Loucy (cell line): ENCODE results near the gene ANKRD33B.

ENCODE experiments used
- H2AFZ ChIP-seq: fragments of 200-600 bp; sonication (generic); 2 replicates; pipeline ENCODE4 v1.6.0; 2016; ENCODE audit warnings: antibody characterized with exemption, mild to moderate bottlenecking, low read length, moderate library complexity
- H3F3A ChIP-seq: fragments of 200-600 bp; 2 replicates; pipeline ENCODE4 v1.6.0; 2016; ENCODE audit warnings: antibody characterized with exemption, low read depth, mild to moderate bottlenecking
- H3K27me3 ChIP-seq: fragments of 200-600 bp; sonication (generic); 2 replicates; pipeline ENCODE4 v1.6.1; 2014; ENCODE audit warnings: low read length, mild to moderate bottlenecking; ENCODE audit not compliant: insufficient read depth, poor library complexity, severe bottlenecking
- H3K36me3 ChIP-seq: fragments of 200-600 bp; sonication (generic); 2 replicates; pipeline ENCODE4 v1.6.1; 2016; ENCODE audit warnings: low read length; ENCODE audit not compliant: insufficient read depth
- H3K4me1 ChIP-seq: fragments of 200-600 bp; sonication (generic); 2 replicates; pipeline ENCODE4 v1.5.1; 2014; ENCODE audit warnings: low read length, mild to moderate bottlenecking; ENCODE audit not compliant: insufficient read depth, poor library complexity, severe bottlenecking
- H3K4me2 ChIP-seq: fragments of 200-600 bp; sonication (generic); 2 replicates; pipeline ENCODE4 v1.6.0; 2014; ENCODE audit warnings: antibody characterized with exemption, low read length, low read depth, mild to moderate bottlenecking; ENCODE audit not compliant: poor library complexity, severe bottlenecking
- H3K4me3 ChIP-seq: fragments of 200-600 bp; sonication (generic); 2 replicates; pipeline ENCODE4 v1.5.1; 2014; ENCODE audit warnings: low read length, mild to moderate bottlenecking, mixed read lengths; ENCODE audit not compliant: poor library complexity, severe bottlenecking
- H3K79me2 ChIP-seq: fragments of 200-600 bp; sonication (generic); 2 replicates; pipeline ENCODE4 v1.6.1; 2014; ENCODE audit warnings: low read length; ENCODE audit not compliant: insufficient read depth
- H3K9ac ChIP-seq: fragments of 200-600 bp; sonication (generic); 2 replicates; pipeline ENCODE4 v1.6.0; 2014; ENCODE audit warnings: mild to moderate bottlenecking, low read depth, low read length, moderate library complexity; ENCODE audit not compliant: poor library complexity, severe bottlenecking
- H3K9me2 ChIP-seq: fragments of 200-600 bp; sonication (generic); replicated peaks from 2 replicates; pipeline ENCODE4 v1.6.1; 2016; ENCODE audit warnings: low read depth, low read length, mixed read lengths
- H3K9me3 ChIP-seq: fragments of 200-600 bp; sonication (generic); 2 replicates; pipeline ENCODE4 v1.6.1; 2014; ENCODE audit warnings: mild to moderate bottlenecking, antibody characterized with exemption, low read length, low read depth; ENCODE audit not compliant: insufficient read depth
- H4K20me1 ChIP-seq: fragments of 200-600 bp; sonication (generic); 2 replicates; pipeline ENCODE4 v1.6.0; 2014; ENCODE audit warnings: antibody characterized with exemption, low read length, mild to moderate bottlenecking; ENCODE audit not compliant: insufficient read depth, poor library complexity, severe bottlenecking
- EZH2phosphoT487 ChIP-seq: fragments of 200-600 bp; IDR thresholded peaks from 2 replicates; pipeline ENCODE4 v1.6.1; 2018; ENCODE audit warnings: antibody characterized with exemption, mild to moderate bottlenecking, moderate library complexity, borderline replicate concordance
- TF ChIP-seq, protein P1 (sequence below): fragments of 200-600 bp; sonication (generic); conservative IDR thresholded peaks from 2 replicates; pipeline ENCODE4 v1.5.1; 2014; ENCODE audit warnings: mild to moderate bottlenecking, antibody characterized with exemption, low read length

ANKRD33B gene

DNA sequence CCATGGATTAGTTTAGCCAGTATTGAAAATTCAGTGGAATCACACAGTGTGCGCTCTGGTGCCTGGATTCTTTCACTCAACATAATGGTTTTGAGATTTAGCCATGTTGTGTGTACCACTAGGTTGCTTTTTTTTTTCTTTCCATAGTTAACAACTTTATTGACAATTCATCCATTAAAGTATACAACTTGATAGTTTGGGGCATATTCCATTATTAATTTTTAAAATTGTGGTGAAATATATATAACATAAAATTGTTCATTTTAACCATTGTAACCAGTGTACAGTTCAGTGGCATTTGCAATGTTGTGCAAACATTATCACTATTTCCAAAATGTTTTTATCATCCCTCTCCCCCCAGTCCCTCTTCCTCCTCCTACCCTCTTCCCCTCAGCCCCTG lies 35.2 kb downstream of the ANKRD33B start:
- TF ChIP-seq, protein P1, sequence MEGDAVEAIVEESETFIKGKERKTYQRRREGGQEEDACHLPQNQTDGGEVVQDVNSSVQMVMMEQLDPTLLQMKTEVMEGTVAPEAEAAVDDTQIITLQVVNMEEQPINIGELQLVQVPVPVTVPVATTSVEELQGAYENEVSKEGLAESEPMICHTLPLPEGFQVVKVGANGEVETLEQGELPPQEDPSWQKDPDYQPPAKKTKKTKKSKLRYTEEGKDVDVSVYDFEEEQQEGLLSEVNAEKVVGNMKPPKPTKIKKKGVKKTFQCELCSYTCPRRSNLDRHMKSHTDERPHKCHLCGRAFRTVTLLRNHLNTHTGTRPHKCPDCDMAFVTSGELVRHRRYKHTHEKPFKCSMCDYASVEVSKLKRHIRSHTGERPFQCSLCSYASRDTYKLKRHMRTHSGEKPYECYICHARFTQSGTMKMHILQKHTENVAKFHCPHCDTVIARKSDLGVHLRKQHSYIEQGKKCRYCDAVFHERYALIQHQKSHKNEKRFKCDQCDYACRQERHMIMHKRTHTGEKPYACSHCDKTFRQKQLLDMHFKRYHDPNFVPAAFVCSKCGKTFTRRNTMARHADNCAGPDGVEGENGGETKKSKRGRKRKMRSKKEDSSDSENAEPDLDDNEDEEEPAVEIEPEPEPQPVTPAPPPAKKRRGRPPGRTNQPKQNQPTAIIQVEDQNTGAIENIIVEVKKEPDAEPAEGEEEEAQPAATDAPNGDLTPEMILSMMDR, result no peak
- no peak for TF ChIP-seq EZH2phosphoT487
- no peak overlapping the region for H2AFZ ChIP-seq
- no peaks in the 10 kb centered on the region for H3F3A ChIP-seq
- no peak overlapping the region for H3K4me3 ChIP-seq
- H3K27me3 ChIP-seq, result no peaks in the 10 kb centered on the region
- no peak overlapping the region for H3K4me2 ChIP-seq
- no peak overlapping the region for H3K9ac ChIP-seq
- no peaks in the 10 kb centered on the region for H3K36me3 ChIP-seq
- H3K9me3 ChIP-seq, result no peaks in the 10 kb centered on the region
- no peaks in the 10 kb centered on the region for H3K9me2 ChIP-seq
- H4K20me1 ChIP-seq, result no peaks in the 10 kb centered on the region
- H3K79me2 ChIP-seq, result no peaks in the 10 kb centered on the region
- peaks cover 16% of the 10 kb centered on the region for H3K4me1 ChIP-seq

DNA sequence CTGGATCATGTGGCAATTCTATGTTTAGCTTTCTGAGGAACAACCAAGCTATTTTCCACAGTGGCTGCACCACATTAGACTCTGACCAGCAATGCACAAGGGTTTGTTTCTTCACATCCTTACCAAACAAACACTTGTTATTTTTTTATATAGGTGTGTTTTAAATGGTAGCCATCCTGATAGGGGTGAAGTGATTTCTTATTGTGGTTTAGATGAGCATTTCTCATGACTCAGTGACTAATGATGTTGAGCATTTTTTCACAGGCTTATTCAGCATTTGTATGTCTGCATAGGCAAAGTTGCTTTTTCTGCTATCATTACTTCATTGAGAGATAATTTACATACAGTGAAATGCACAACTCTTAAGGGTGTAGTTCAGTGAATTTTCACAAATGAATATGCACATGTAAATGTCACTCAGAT lies 36.0 kb downstream of the ANKRD33B start:
- Histone ChIP-seq H3K79me2 (no peaks in the 10 kb centered on the region), H4K20me1 (no peaks in the 10 kb centered on the region), H3K4me1 (peaks cover 16% of the 10 kb centered on the region), H3K9ac (no peak overlapping the region), H3K4me3 (no peak overlapping the region), H3K9me2 (no peaks in the 10 kb centered on the region), H3K36me3 (no peaks in the 10 kb centered on the region), H3K9me3 (no peaks in the 10 kb centered on the region), H3K4me2 (no peak overlapping the region), H3K27me3 (no peaks in the 10 kb centered on the region), H3F3A (no peaks in the 10 kb centered on the region), H2AFZ (no peak overlapping the region)
- TF ChIP-seq, protein P1, result no peak
- no peak for TF ChIP-seq EZH2phosphoT487

DNA sequence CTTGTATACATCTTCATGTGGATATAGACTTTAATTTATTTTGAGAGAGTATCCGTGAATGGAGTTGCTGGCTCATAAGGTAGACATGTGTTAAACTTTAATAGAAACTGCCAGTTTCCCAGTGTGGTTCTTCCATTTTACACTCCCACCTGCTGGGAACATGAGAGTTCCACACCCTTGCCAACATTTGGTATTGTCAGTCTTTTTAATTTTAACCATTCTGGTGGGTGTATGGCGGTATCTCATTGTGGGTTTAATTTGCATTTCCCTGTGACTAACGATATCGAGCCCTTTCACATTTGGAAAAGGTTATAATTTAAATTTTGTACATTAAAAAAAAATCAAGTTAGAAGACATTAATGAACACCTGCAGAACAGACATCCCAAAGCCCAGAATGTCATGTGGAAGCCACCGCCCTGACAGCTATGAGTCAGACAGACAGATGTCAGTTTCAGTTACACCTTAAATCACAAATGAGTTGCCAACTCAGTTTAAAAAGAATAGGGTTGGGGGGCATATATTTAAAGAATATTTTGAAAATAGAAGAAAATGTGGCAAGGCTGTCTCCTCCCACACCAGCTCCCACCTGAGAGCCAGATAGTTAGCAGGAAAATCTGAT lies 36.9 kb downstream of the ANKRD33B start:
- H2AFZ ChIP-seq, result no peak overlapping the region
- H3K9me2 ChIP-seq, result no peaks in the 10 kb centered on the region
- no peaks in the 10 kb centered on the region for H3K9me3 ChIP-seq
- no peaks in the 10 kb centered on the region for H3K27me3 ChIP-seq
- H3K4me2 ChIP-seq, result no peak overlapping the region
- TF ChIP-seq EZH2phosphoT487, result no peak
- TF ChIP-seq, protein P1, result no peak
- H3K4me1 ChIP-seq, result peaks cover 14% of the 10 kb centered on the region
- no peak overlapping the region for H3K4me3 ChIP-seq
- no peaks in the 10 kb centered on the region for H3F3A ChIP-seq
- no peaks in the 10 kb centered on the region for H3K36me3 ChIP-seq
- no peaks in the 10 kb centered on the region for H4K20me1 ChIP-seq
- H3K79me2 ChIP-seq, result no peaks in the 10 kb centered on the region; the same call in 1 of the 2 replicates
- no peak overlapping the region for H3K9ac ChIP-seq
